Measurements from ENCODE around the gene SHBG.

The SHBG gene

GRCh38 chr17:7651097-7651664 lies 21.2 kb downstream of the SHBG start:
- no peak for DNase-seq

- no peak for DNase-seq
These were observed 21.9 kb downstream of the SHBG start for GRCh38 chr17:7651665-7652387.

- DNase-seq: no peak
These were observed 22.7 kb downstream of the SHBG start for GRCh38 chr17:7652388-7653356.

- DNase-seq: no peak
These were observed 25.1 kb downstream of the SHBG start for GRCh38 chr17:7654832-7655540.

- no peak for DNase-seq
These were observed 25.6 kb downstream of the SHBG start for GRCh38 chr17:7655541-7655840.

GRCh38 chr17:7656958-7657609 lies 27.1 kb downstream of the SHBG start:
- no peak for DNase-seq

- DNase-seq: no peak
These were observed 37.9 kb downstream of the SHBG start for GRCh38 chr17:7667656-7668406.

GRCh38 chr17:7668482-7668881 lies 38.5 kb downstream of the SHBG start:
- no peak for DNase-seq

GRCh38 chr17:7673239-7673638 lies 43.3 kb downstream of the SHBG start:
- DNase-seq: peak; percentile 24

- no peak for DNase-seq
These were observed 45.0 kb downstream of the SHBG start for GRCh38 chr17:7674934-7675333.

- DNase-seq: no peak
These were observed 46.6 kb downstream of the SHBG start for GRCh38 chr17:7676533-7676932.

- DNase-seq: no peak
These were observed 47.6 kb downstream of the SHBG start for GRCh38 chr17:7677388-7678067.
